SKM-1 treated with dmso at 0.1 percent for 144 hours (cell line): ENCODE measurements around the gene LY6G5C.

Experiments used
- DNase-seq: peaks from one replicate; lab custom pipeline; 2025; ENCODE audit not compliant: unreplicated experiment; lab: John Stamatoyannopoulos, UW

The LY6G5C gene

GRCh38 chr6:31642798-31643570, 37.9 kb downstream of the LY6G5C start:
- no peak for DNase-seq

- no peak for DNase-seq
Measured at GRCh38 chr6:31641370-31641769, 39.5 kb downstream of the LY6G5C start.

- DNase-seq: no peak
Measured at GRCh38 chr6:31640612-31641011, 40.3 kb downstream of the LY6G5C start.

GRCh38 chr6:31639449-31639861, 41.4 kb downstream of the LY6G5C start:
- no peak for DNase-seq

- no peak for DNase-seq
Measured at GRCh38 chr6:31639043-31639442, 41.8 kb downstream of the LY6G5C start.

GRCh38 chr6:31636698-31637596, 43.9 kb downstream of the LY6G5C start:
- DNase-seq: no peak

- DNase-seq: no peak
Measured at GRCh38 chr6:31634969-31635575, 45.8 kb downstream of the LY6G5C start.

- DNase-seq: no peak
Measured at GRCh38 chr6:31634131-31634530, 46.7 kb downstream of the LY6G5C start.

- DNase-seq: no peak
Measured at GRCh38 chr6:31633447-31633846, 47.4 kb downstream of the LY6G5C start.

GRCh38 chr6:31632279-31632946, 48.5 kb downstream of the LY6G5C start:
- DNase-seq: no peak

GRCh38 chr6:31631681-31632278, 49.1 kb downstream of the LY6G5C start:
- no peak for DNase-seq

- no peak for DNase-seq
Measured at GRCh38 chr6:31631209-31631608, 49.7 kb downstream of the LY6G5C start.

GRCh38 chr6:31630177-31630934, 50.5 kb downstream of the LY6G5C start:
- DNase-seq: no peak

GRCh38 chr6:31629014-31629413, 51.9 kb downstream of the LY6G5C start:
- no peak for DNase-seq

- DNase-seq: no peak
Measured at GRCh38 chr6:31627690-31628287, 53.1 kb downstream of the LY6G5C start.

GRCh38 chr6:31626952-31627351, 53.9 kb downstream of the LY6G5C start:
- DNase-seq: no peak
